Breast epithelium (tissue), 4 donors: ENCODE measurements around the gene ABCB7. TPM values are rescaled to one million over a fixed set of nuclear protein-coding genes. Genes with fewer than 3 reads are reported as not detected.
"Not testable (repeated sequence)": the region's sequence is repeated elsewhere in the genome, so short reads cannot be mapped to it uniquely, and the experiment has no call there.

ENCODE experiments used
- DNase-seq, 2 donors: peaks; one replicate each; pipeline ENCODE4 v3.0.0-alpha.2; 2019; ENCODE audit warnings: low spot score in 2 of 2
- H3K27ac ChIP-seq, 2 donors: fragments of 200-600 bp; sonication (generic) in 1 of 2; one replicate each; pipeline ENCODE4 v1.5.1; 2016 to 2019; ENCODE audit warnings: mild to moderate bottlenecking in 1 of 2
- H3K27me3 ChIP-seq, 2 donors: fragments of 200-600 bp; sonication (generic) in 1 of 2; one replicate each; pipeline versions ENCODE4 v1.5.1 to v1.6.0; 2017 to 2019; ENCODE audit warnings: control low read depth in 1 of 2, mild to moderate bottlenecking in 1 of 2
- H3K36me3 ChIP-seq: fragments of 200-600 bp; one replicate; pipeline ENCODE4 v1.5.1; 2019
- H3K4me1 ChIP-seq, 2 donors: fragments of 200-600 bp; sonication (generic); one replicate each; pipeline ENCODE4 v1.5.1; 2016 to 2019; ENCODE audit warnings: control low read depth in 1 of 2
- H3K4me3 ChIP-seq, 3 donors: fragments of 200-600 bp; sonication (generic); 1 replicate in 2 of 3; 2 replicates in 1 of 3; pipeline ENCODE4 v1.5.1; 2016 to 2019; ENCODE audit warnings: mild to moderate bottlenecking in 3 of 3, moderate library complexity in 2 of 3
- H3K9me3 ChIP-seq, 2 donors: fragments of 200-600 bp; sonication (generic) in 1 of 2; one replicate each; pipeline ENCODE4 v1.5.1; 2016 to 2019; ENCODE audit warnings: control low read depth in 1 of 2
- CTCF ChIP-seq, 3 donors: fragments of 450-650 bp; IDR thresholded peaks; one replicate each; pipeline ENCODE4 v1.5.1; 2016 to 2017; ENCODE audit warnings: antibody characterized with exemption in 3 of 3, mild to moderate bottlenecking in 3 of 3, moderate library complexity in 3 of 3
- POLR2A ChIP-seq: fragments of 450-650 bp; IDR thresholded peaks from one replicate; pipeline ENCODE4 v1.6.1; 2016; ENCODE audit warnings: antibody characterized with exemption, mild to moderate bottlenecking, moderate library complexity
- POLR2AphosphoS5 ChIP-seq, 3 donors: sonication (generic); formaldehyde crosslinking; IDR thresholded peaks; one replicate each; pipeline ENCODE4 v1.6.1; 2017; ENCODE audit warnings: antibody characterized with exemption in 3 of 3
- intact Hi-C: fragments of 100-400 bp; cut with DNase I; formaldehyde crosslinking; loops from one replicate; pipeline ENCODE4 v1.15.1; 2023; ENCODE audit warnings: low total_unique reads
- total RNA-seq, 3 donors: library from RNA; depleted of rRNA; stranded (reverse); fragments of >200 nt; gene quantifications; one replicate each; pipeline ENCODE4 v1.1.0, GENCODE V29; 2016

The ABCB7 gene
- 10 to 100 TPM; 53.4 to 75.8 (median 70.5) TPM for total RNA-seq

GRCh38 chrX:75155827-75156525 lies at the start of gene ABCB7:
Gene ABCB7 (minus strand): TSS chrX:75156283. CDS start chrX:75156272, 11 bp downstream.
- Histone ChIP-seq H3K27me3 (peaks cover 0 to 7% of the 10 kb centered on the region in 2 donors), H3K36me3 (no peaks in the 10 kb centered on the region), H3K27ac (peak within 1 kb of the TSS; percentile 83 to 85), H3K4me1 (no peaks in the 10 kb centered on the region), H3K9me3 (no peaks in the 10 kb centered on the region), H3K4me3 (peak within 1 kb of the TSS; percentile 58 to 75 (median 61))
- intact Hi-C loops: no loop called here
- TF ChIP-seq POLR2A: no peak
- TF ChIP-seq CTCF (IDR thresholded peaks at IDR 0.05): no peak
- peak in 1 of 3 donors; percentile 44 for TF ChIP-seq POLR2AphosphoS5 (IDR thresholded peaks at IDR 0.05)
- peak in 1 of 2 donors; percentile 34 for DNase-seq

GRCh38 chrX:75188415-75189206 lies 32.5 kb upstream of the ABCB7 start:
- H3K9me3 ChIP-seq, H3K36me3 ChIP-seq, H3K27ac ChIP-seq, H3K4me1 ChIP-seq, intact Hi-C loops, H3K4me3 ChIP-seq, H3K27me3 ChIP-seq, DNase-seq: not testable (repeated sequence)

GRCh38 chrX:75181721-75182120 lies 25.6 kb upstream of the ABCB7 start:
- H3K36me3 ChIP-seq: no peaks in the 10 kb centered on the region
- no peak for DNase-seq
- no peaks in the 10 kb centered on the region for H3K9me3 ChIP-seq
- H3K27ac ChIP-seq: no peak overlapping the region
- no peaks in the 10 kb centered on the region for H3K4me1 ChIP-seq
- intact Hi-C loops: no loop called here
- TF ChIP-seq POLR2AphosphoS5 (IDR thresholded peaks at IDR 0.05): no peak
- no peak for TF ChIP-seq CTCF (IDR thresholded peaks at IDR 0.05)
- no peak for TF ChIP-seq POLR2A
- no peaks in the 10 kb centered on the region for H3K27me3 ChIP-seq
- no peak overlapping the region for H3K4me3 ChIP-seq

GRCh38 chrX:75179536-75180293 lies 23.6 kb upstream of the ABCB7 start:
- H3K4me1 ChIP-seq, H3K27me3 ChIP-seq, H3K9me3 ChIP-seq, DNase-seq, H3K36me3 ChIP-seq, H3K4me3 ChIP-seq, H3K27ac ChIP-seq, intact Hi-C loops: not testable (repeated sequence)

- H3K4me1 ChIP-seq, H3K27ac ChIP-seq, H3K27me3 ChIP-seq, H3K36me3 ChIP-seq, H3K4me3 ChIP-seq, DNase-seq, intact Hi-C loops, H3K9me3 ChIP-seq: not testable (repeated sequence)
These were observed 16.3 kb upstream of the ABCB7 start for GRCh38 chrX:75172257-75172890.

- intact Hi-C loops: no loop called here
- Histone ChIP-seq H3K27ac (no peak overlapping the region), H3K4me1 (no peaks in the 10 kb centered on the region), H3K27me3 (peaks cover 0 to 12% of the 10 kb centered on the region in 2 donors), H3K4me3 (no peak overlapping the region), H3K36me3 (no peaks in the 10 kb centered on the region), H3K9me3 (no peaks in the 10 kb centered on the region)
- no peak for TF ChIP-seq POLR2A
- no peak for TF ChIP-seq POLR2AphosphoS5 (IDR thresholded peaks at IDR 0.05)
- TF ChIP-seq CTCF (IDR thresholded peaks at IDR 0.05): no peak
- no peak for DNase-seq
These were observed 2.0 kb upstream of the ABCB7 start for GRCh38 chrX:75158054-75158453.
